ENCODE results near the gene CDC20.

GRCh38 chr1:43315963-43316737, 42.6 kb upstream of the CDC20 start:
- TF ChIP-seq, protein P1, sequence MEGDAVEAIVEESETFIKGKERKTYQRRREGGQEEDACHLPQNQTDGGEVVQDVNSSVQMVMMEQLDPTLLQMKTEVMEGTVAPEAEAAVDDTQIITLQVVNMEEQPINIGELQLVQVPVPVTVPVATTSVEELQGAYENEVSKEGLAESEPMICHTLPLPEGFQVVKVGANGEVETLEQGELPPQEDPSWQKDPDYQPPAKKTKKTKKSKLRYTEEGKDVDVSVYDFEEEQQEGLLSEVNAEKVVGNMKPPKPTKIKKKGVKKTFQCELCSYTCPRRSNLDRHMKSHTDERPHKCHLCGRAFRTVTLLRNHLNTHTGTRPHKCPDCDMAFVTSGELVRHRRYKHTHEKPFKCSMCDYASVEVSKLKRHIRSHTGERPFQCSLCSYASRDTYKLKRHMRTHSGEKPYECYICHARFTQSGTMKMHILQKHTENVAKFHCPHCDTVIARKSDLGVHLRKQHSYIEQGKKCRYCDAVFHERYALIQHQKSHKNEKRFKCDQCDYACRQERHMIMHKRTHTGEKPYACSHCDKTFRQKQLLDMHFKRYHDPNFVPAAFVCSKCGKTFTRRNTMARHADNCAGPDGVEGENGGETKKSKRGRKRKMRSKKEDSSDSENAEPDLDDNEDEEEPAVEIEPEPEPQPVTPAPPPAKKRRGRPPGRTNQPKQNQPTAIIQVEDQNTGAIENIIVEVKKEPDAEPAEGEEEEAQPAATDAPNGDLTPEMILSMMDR (IDR thresholded peaks at IDR 0.05): no peak
- no peak for TF ChIP-seq POLR2A (IDR thresholded peaks at IDR 0.05)
